H1 (cell line): ENCODE data around the gene C5orf58. TPM values are rescaled to one million over a fixed set of nuclear protein-coding genes. Genes with fewer than 3 reads are reported as not detected.

ENCODE experiments used
- CHD1 ChIP-seq: IDR thresholded peaks from 2 replicates; pipeline ENCODE4 v1.6.1; 2012; ENCODE audit warnings: low read depth, low read length, improper control_type of control experiment
- CTCF ChIP-seq, 3 experiments: IDR thresholded peaks; 1 replicate in 2 of 3; 2 replicates in 1 of 3; pipeline versions ENCODE4 v1.5.1 to v1.6.1; 2011; ENCODE audit warnings: low read length in 3 of 3, mild to moderate bottlenecking in 3 of 3, inconsistent platforms in 2 of 3, low read depth in 1 of 3, moderate library complexity in 1 of 3; ENCODE audit not compliant: insufficient read depth in 1 of 3; ENCODE audit errors: control extremely low read depth in 1 of 3
- GABPA ChIP-seq: IDR thresholded peaks from 2 replicates; pipeline ENCODE4 v1.6.1; 2011; ENCODE audit warnings: mild to moderate bottlenecking, low read length, moderate library complexity, borderline replicate concordance; ENCODE audit not compliant: insufficient read depth
- HDAC6 ChIP-seq: IDR thresholded peaks from one replicate; pipeline ENCODE4 v1.7.1; 2012; ENCODE audit warnings: low read depth, mild to moderate bottlenecking, inconsistent platforms, low read length, moderate library complexity
- polyA plus RNA-seq, 7 experiments: library from polyadenylated mRNA; depleted of rRNA in 3 of 7; stranded (reverse) in 5 of 7; unstranded in 2 of 7; fragments of >200 nt in 5 of 7; fragments of 200-250 nt in 2 of 7; gene quantifications; 1 replicate in 5 of 7; 2 replicates in 1 of 7; 4 replicates in 1 of 7; pipeline versions ENCODE4 v1.2.1 to v1.2.3, GENCODE V29; 2011 to 2013; ENCODE audit warnings: missing spikeins in 2 of 7, mixed read lengths in 2 of 7
- total RNA-seq: library from RNA; stranded (reverse); fragmentation: NEBNext Ultra II Directional; extraction: Animal tissue kit (Norgen Biotek cat#: 25700); gene quantifications from 2 replicates; pipeline ENCODE4 v1.2.1, GENCODE V29; 2021

The C5orf58 gene
- total and polyA plus RNA-seq, 2 of the 8 experiments (the other 6 are each of a cell fraction or from before 2014, with no cell fraction given): 0.24 to 1.6 TPM

GRCh38 chr5:170190436-170191134 is 42.2 kb upstream of the C5orf58 start (continued):
- TF ChIP-seq GABPA: no peak
- TF ChIP-seq HDAC6: no peak
- no peak for TF ChIP-seq CHD1
- TF ChIP-seq CTCF (IDR thresholded peaks at IDR 0.05; ENCODE audit: control extremely low read depth in 1 of 3, insufficient read depth in 1 of 3, low read depth in 1 of 3, low read length in 3 of 3): no peak
